SK-N-SH (cell line): ENCODE results near the gene GLOD5. TPM values are rescaled to one million over a fixed set of nuclear protein-coding genes. Genes with fewer than 3 reads are reported as not detected.

ENCODE experiments used
- CTCF ChIA-PET: fragments of 300-600, 350-600 bp; formaldehyde crosslinking; extraction: SDS; loops from one replicate; lab custom pipeline; 2021; lab: Yijun Ruan, JAX
- POLR2A ChIA-PET: fragments of 350-600 bp; sonication (Branson Sonifier 250); formaldehyde crosslinking; extraction: SDS; loops from one replicate; lab custom pipeline; 2020; ENCODE audit warnings: antibody characterized with exemption, inconsistent platforms; lab: Yijun Ruan, JAX
- DNase-seq: peaks from one replicate; pipeline ENCODE4 v3.0.0; 2012
- H2AFZ ChIP-seq: fragments of 200-600 bp; sonication (generic); 2 replicates; pipeline ENCODE4 v1.8.1; 2016; ENCODE audit warnings: antibody characterized with exemption, mild to moderate bottlenecking, low read depth
- H3F3A ChIP-seq: fragments of 200-600 bp; sonication (generic); replicated peaks from 2 replicates; pipeline ENCODE3; 2016; ENCODE audit warnings: antibody characterized with exemption, mild to moderate bottlenecking; ENCODE audit not compliant: insufficient read depth
- H3K27ac ChIP-seq, 2 experiments: fragments of 200-500 bp in 1 of 2; fragments of 200-600 bp in 1 of 2; sonication (Bioruptor generic) in 1 of 2; sonication (generic), shearing (Covaris generic) in 1 of 2; 2 replicates each; pipeline versions ENCODE4 v1.5.1 to v1.6.1; 2014 to 2016; ENCODE audit warnings: low read depth in 2 of 2, inconsistent platforms in 1 of 2, low read length in 1 of 2, mild to moderate bottlenecking in 1 of 2, mixed read lengths in 1 of 2
- H3K27me3 ChIP-seq: fragments of 200-600 bp; sonication (generic), shearing (Covaris generic); 2 replicates; pipeline ENCODE4 v1.6.1; 2016; ENCODE audit warnings: mixed run types; ENCODE audit not compliant: insufficient read depth
- H3K36me3 ChIP-seq, 2 experiments: fragments of 200-500 bp in 1 of 2; fragments of 200-600 bp in 1 of 2; sonication (Bioruptor generic) in 1 of 2; sonication (generic) in 1 of 2; replicated peaks in 1 of 2; 2 replicates each; pipeline versions ENCODE3 to v1.5.1; 2014 to 2016; ENCODE audit warnings: low read length in 1 of 2, mild to moderate bottlenecking in 1 of 2; ENCODE audit not compliant: insufficient read depth in 2 of 2, control insufficient read depth in 1 of 2
- H3K4me1 ChIP-seq, 2 experiments: fragments of 200-500 bp in 1 of 2; fragments of 200-600 bp in 1 of 2; sonication (Bioruptor generic) in 1 of 2; sonication (generic), shearing (Covaris generic) in 1 of 2; 2 replicates each; pipeline versions ENCODE4 v1.5.1 to v1.6.1; 2014 to 2016; ENCODE audit warnings: low read depth in 1 of 2, low read length in 1 of 2, mixed run types in 1 of 2; ENCODE audit not compliant: insufficient read depth in 2 of 2, control insufficient read depth in 1 of 2
- H3K4me2 ChIP-seq: fragments of 200-600 bp; sonication (generic), shearing (Covaris generic); 2 replicates; pipeline ENCODE4 v1.6.1; 2017; ENCODE audit warnings: mixed run types
- H3K4me3 ChIP-seq, 2 experiments: fragments of 200-500 bp in 1 of 2; fragments of 200-600 bp in 1 of 2; sonication (Bioruptor generic) in 1 of 2; sonication (generic), shearing (Covaris generic) in 1 of 2; 2 replicates each; pipeline versions ENCODE4 v1.5.1 to v1.8.1; 2014 to 2016; ENCODE audit warnings: low read depth in 2 of 2, inconsistent platforms in 1 of 2, low read length in 1 of 2, mild to moderate bottlenecking in 1 of 2, mixed read lengths in 1 of 2, moderate library complexity in 1 of 2
- H3K79me2 ChIP-seq: fragments of 200-600 bp; sonication (generic); 2 replicates; pipeline ENCODE4 v1.8.1; 2017; ENCODE audit warnings: mild to moderate bottlenecking; ENCODE audit not compliant: insufficient read depth
- H3K9ac ChIP-seq: fragments of 200-600 bp; sonication (generic); 2 replicates; pipeline ENCODE4 v1.6.1; 2017; ENCODE audit warnings: mixed run types
- H3K9me2 ChIP-seq: fragments of 200-600 bp; sonication (generic); 2 replicates; pipeline ENCODE4 v1.6.1; 2017; ENCODE audit warnings: mixed run types
- H3K9me3 ChIP-seq: fragments of 200-600 bp; sonication (generic); 2 replicates; pipeline ENCODE4 v1.6.1; 2017; ENCODE audit warnings: mixed run types, mild to moderate bottlenecking, moderate library complexity
- H4K20me1 ChIP-seq: fragments of 200-600 bp; sonication (generic); 2 replicates; pipeline ENCODE4 v1.6.1; 2017; ENCODE audit warnings: mild to moderate bottlenecking, mixed run types; ENCODE audit not compliant: insufficient read depth
- CHD2 ChIP-seq: fragments of 150-350 bp; IDR thresholded peaks from 2 replicates; pipeline ENCODE4 v1.6.1; 2018; ENCODE audit warnings: low read length; ENCODE audit not compliant: partially characterized antibody
- ELF1 ChIP-seq: IDR thresholded peaks from 2 replicates; pipeline ENCODE4 v1.4.0; 2012
- EP300 ChIP-seq, 2 experiments: IDR thresholded peaks; 2 replicates each; pipeline versions ENCODE4 v1.4.0 to v1.6.1; 2012; ENCODE audit warnings: borderline replicate concordance in 1 of 2, low read depth in 1 of 2, low read length in 1 of 2
- FOXJ3 ChIP-seq: sonication (generic); formaldehyde crosslinking; IDR thresholded peaks from 2 replicates; pipeline ENCODE4 v1.5.1; 2020; ENCODE audit warnings: mild to moderate bottlenecking, missing genetic modification reagents
- GABPA ChIP-seq: IDR thresholded peaks from 2 replicates; pipeline ENCODE4 v1.4.0; 2012; ENCODE audit warnings: low read depth, mild to moderate bottlenecking
- JUND ChIP-seq: IDR thresholded peaks from 2 replicates; pipeline ENCODE4 v1.4.0; 2012
- RAD21 ChIP-seq: IDR thresholded peaks from 2 replicates; pipeline ENCODE4 v1.6.1; 2012; ENCODE audit warnings: mild to moderate bottlenecking, low read length
- REST ChIP-seq: IDR thresholded peaks from 2 replicates; pipeline ENCODE4 v1.6.1; 2012; ENCODE audit warnings: mild to moderate bottlenecking, low read depth, low read length, moderate library complexity
- RXRA ChIP-seq: IDR thresholded peaks from 2 replicates; pipeline ENCODE4 v1.4.0; 2012; ENCODE audit warnings: low read depth, mild to moderate bottlenecking, borderline replicate concordance
- TEAD4 ChIP-seq: IDR thresholded peaks from 2 replicates; pipeline ENCODE4 v1.4.0; 2012; ENCODE audit warnings: mild to moderate bottlenecking, borderline replicate concordance; ENCODE audit not compliant: insufficient read depth
- YY1 ChIP-seq: IDR thresholded peaks from 2 replicates; pipeline ENCODE4 v1.4.0; 2012; ENCODE audit warnings: low read depth, mild to moderate bottlenecking
- WGBS: methylation state at CpG from one replicate; pipeline ENCODE4 v1.1.6; 2017; ENCODE audit warnings: low lambda C conversion rate; 5-methylcytosine and 5-hydroxymethylcytosine counted together
- polyA plus RNA-seq, 3 experiments: library from polyadenylated mRNA; depleted of rRNA; stranded (reverse); fragments of >200 nt; gene quantifications; 2 replicates each; pipeline ENCODE4 v1.2.3, GENCODE V29; 2012
- TF ChIP-seq, protein P1 (sequence below): fragments of 150-350 bp; IDR thresholded peaks from 2 replicates; pipeline ENCODE4 v1.6.1; 2016; ENCODE audit warnings: mild to moderate bottlenecking, low read depth, low read length

GLOD5 gene
- polyA plus RNA-seq, 1 of the 3 experiments (the other 2 are of a cell fraction): not detected

- H3F3A ChIP-seq: no peaks in the 10 kb centered on the region
- 14% methylated on average over 5 of the region's 5 CpGs for WGBS
- H3K4me1 ChIP-seq: no peaks in the 10 kb centered on the region
- TF ChIP-seq ELF1 (no peak), YY1 (no peak), CHD2 (no peak), GABPA (no peak), TEAD4 (no peak), RAD21 (no peak), FOXJ3 (no peak), EP300 (IDR thresholded peaks at IDR 0.05; ENCODE audit: borderline replicate concordance in 1 of 2, low read depth in 1 of 2, low read length in 1 of 2) (no peak)
- TF ChIP-seq, protein P1, sequence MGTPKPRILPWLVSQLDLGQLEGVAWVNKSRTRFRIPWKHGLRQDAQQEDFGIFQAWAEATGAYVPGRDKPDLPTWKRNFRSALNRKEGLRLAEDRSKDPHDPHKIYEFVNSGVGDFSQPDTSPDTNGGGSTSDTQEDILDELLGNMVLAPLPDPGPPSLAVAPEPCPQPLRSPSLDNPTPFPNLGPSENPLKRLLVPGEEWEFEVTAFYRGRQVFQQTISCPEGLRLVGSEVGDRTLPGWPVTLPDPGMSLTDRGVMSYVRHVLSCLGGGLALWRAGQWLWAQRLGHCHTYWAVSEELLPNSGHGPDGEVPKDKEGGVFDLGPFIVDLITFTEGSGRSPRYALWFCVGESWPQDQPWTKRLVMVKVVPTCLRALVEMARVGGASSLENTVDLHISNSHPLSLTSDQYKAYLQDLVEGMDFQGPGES: no peak
- H3K9ac ChIP-seq: no peak overlapping the region
- H3K27me3 ChIP-seq: peaks cover 31% of the 10 kb centered on the region; the same call in 1 of the 2 replicates
- H2AFZ ChIP-seq: no peak overlapping the region
- DNase-seq: no peak
- H3K27ac ChIP-seq: no peak overlapping the region
- no peaks in the 10 kb centered on the region for H3K9me2 ChIP-seq
- H3K4me3 ChIP-seq: no peak overlapping the region
- no peaks in the 10 kb centered on the region for H3K79me2 ChIP-seq
- H3K36me3 ChIP-seq: no peaks in the 10 kb centered on the region
- H4K20me1 ChIP-seq: no peaks in the 10 kb centered on the region
- H3K4me2 ChIP-seq: no peak overlapping the region
- ChIA-PET CTCF (interaction anchor here (0.6 kb wide), 1 partner anchor 99 kb away, joined by 3 read pairs; no protein-coding TSS in a partner anchor), POLR2A (no interaction called here)
- no peaks in the 10 kb centered on the region for H3K9me3 ChIP-seq
Observed at GRCh38 chrX:48790477-48790876, 28.9 kb downstream of the GLOD5 start.

DNA sequence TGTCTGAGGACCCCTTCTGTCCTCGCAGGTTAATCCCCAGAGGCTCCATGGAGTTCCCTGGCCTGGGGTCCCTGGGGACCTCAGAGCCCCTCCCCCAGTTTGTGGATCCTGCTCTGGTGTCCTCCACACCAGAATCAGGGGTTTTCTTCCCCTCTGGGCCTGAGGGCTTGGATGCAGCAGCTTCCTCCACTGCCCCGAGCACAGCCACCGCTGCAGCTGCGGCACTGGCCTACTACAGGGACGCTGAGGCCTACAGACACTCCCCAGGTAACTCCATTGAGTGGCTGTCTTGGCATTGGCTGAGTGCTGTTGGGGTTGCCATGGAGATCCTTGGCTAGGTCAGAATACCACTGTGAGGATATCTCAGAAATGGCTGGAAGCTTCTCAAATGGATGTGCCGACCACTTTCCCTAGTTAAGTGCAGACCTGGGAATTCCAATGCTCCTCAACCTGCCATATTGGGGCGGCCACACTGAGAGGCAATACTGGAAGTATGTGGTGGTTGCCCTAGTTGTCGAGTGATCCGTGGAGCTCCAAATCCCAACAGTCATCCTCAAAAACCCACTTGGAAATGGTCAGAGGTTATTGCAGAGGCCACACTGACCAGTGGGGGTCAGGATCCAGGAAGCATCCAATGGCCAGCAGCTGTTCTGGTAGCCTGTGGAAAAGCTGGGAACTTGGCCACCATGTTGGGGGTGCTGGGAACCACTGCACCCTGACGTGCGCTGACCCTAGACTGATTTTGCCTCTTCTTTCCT, 29.7 kb downstream of the GLOD5 start:
- CTCF ChIA-PET: no interaction called here
- no peaks in the 10 kb centered on the region for H3K79me2 ChIP-seq
- no peak overlapping the region for H3K4me3 ChIP-seq
- H3K4me1 ChIP-seq: no peaks in the 10 kb centered on the region
- H3K9me2 ChIP-seq: no peaks in the 10 kb centered on the region
- no peak overlapping the region for H3K9ac ChIP-seq
- H3K36me3 ChIP-seq: no peaks in the 10 kb centered on the region
- H4K20me1 ChIP-seq: no peaks in the 10 kb centered on the region
- no peaks in the 10 kb centered on the region for H3F3A ChIP-seq
- no peak overlapping the region for H2AFZ ChIP-seq
- no peak overlapping the region for H3K27ac ChIP-seq
- no peaks in the 10 kb centered on the region for H3K9me3 ChIP-seq
- no peak for TF ChIP-seq RAD21
- no peak for TF ChIP-seq JUND
- TF ChIP-seq RXRA: no peak
- no peak for TF ChIP-seq REST
- TF ChIP-seq, protein P1: no peak
- peaks cover 31% of the 10 kb centered on the region; the same call in 1 of the 2 replicates for H3K27me3 ChIP-seq
- no peak overlapping the region for H3K4me2 ChIP-seq
- 36% methylated on average over 9 of the region's 11 CpGs for WGBS
- no peak for DNase-seq
- POLR2A ChIA-PET: no interaction called here
